GM21423 (cell line): ENCODE results near the gene ABCC2.
"Not testable (repeated sequence)": the region's sequence is repeated elsewhere in the genome, so short reads cannot be mapped to it uniquely, and the experiment has no call there.

Experiments
- ATAC-seq: cut with Tn5 transposase; IDR thresholded peaks from one replicate; pipeline ENCODE4 v1.9.1; 2021; ENCODE audit warnings: mild to moderate bottlenecking, moderate library complexity; ENCODE audit not compliant: unreplicated experiment

ABCC2 gene

GRCh38 chr10:99888622-99889021, 106.2 kb downstream of the ABCC2 start:
- no peak for ATAC-seq

GRCh38 chr10:99894613-99895012, 112.2 kb downstream of the ABCC2 start:
- ATAC-seq: no peak

- ATAC-seq: not testable (repeated sequence)
These were observed 112.6 kb downstream of the ABCC2 start for GRCh38 chr10:99895066-99895465.

GRCh38 chr10:99895867-99896266, 113.4 kb downstream of the ABCC2 start:
- no peak for ATAC-seq
